Measurements from ENCODE around the gene LY6G5C. TPM values are rescaled to one million over a fixed set of nuclear protein-coding genes. Genes with fewer than 3 reads are reported as not detected.

LY6G5C gene
- total RNA-seq, 1 experiment from 2014 or later: 0.62 TPM

DNA sequence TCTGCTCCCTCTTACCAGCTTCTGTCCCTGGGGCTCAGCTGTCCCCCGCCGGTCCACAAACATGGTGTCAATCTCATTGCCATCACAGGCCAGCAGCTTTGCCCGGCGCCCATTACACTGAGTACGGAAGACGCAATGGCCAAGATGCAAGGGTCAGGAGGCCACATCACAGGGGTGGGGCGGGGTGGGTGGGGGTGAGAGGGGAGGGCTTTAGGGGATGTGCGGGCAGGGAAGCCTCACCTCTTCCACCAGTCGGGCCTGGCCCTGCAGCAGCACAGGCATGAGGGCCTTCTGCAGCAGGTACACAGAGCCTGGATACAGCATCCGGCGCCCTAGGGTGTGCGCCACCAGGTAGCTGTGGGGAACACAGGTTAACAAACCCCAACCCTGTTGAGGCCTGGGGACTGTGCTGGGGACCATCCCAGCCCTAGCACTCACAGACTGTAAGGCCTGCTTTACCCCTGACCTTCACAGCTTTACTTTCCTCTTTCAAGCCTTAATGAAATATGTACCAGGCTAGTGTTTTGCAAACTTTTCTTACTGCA, 10.8 kb upstream of the LY6G5C start:
- no peak for DNase-seq (ENCODE audit: low read depth, low spot score)
- Histone ChIP-seq H3K4me3 (ENCODE audit: low read depth in 2 of 2, low read length in 2 of 2) (no peak overlapping the region), H3K4me1 (ENCODE audit: control insufficient read depth, insufficient read depth, low read length) (no peaks in the 10 kb centered on the region), H3K9me3 (ENCODE audit: control insufficient read depth, insufficient read depth, low read depth, low read length) (no peaks in the 10 kb centered on the region), H3K27ac (ENCODE audit: low read length) (no peak overlapping the region), H3K36me3 (ENCODE audit: control insufficient read depth, insufficient read depth, low read length) (0 out of 2 replicates have a peak, but pooled peaks cover 5% of the 10 kb centered on the region), H3K27me3 (ENCODE audit: control insufficient read depth, insufficient read depth, low read length) (no peaks in the 10 kb centered on the region)
- BruUV-seq (replicated peaks): no TSS peak
- in situ Hi-C loops (cut with HindIII; ENCODE audit: low pct_unique_long_range_greater_than_20kb, low sequenced_read_pairs) (no loop called here), intact Hi-C loops (cut with micrococcal nuclease; ENCODE audit: unreplicated experiment) (no loop called here)
- TF ChIP-seq, protein P1, sequence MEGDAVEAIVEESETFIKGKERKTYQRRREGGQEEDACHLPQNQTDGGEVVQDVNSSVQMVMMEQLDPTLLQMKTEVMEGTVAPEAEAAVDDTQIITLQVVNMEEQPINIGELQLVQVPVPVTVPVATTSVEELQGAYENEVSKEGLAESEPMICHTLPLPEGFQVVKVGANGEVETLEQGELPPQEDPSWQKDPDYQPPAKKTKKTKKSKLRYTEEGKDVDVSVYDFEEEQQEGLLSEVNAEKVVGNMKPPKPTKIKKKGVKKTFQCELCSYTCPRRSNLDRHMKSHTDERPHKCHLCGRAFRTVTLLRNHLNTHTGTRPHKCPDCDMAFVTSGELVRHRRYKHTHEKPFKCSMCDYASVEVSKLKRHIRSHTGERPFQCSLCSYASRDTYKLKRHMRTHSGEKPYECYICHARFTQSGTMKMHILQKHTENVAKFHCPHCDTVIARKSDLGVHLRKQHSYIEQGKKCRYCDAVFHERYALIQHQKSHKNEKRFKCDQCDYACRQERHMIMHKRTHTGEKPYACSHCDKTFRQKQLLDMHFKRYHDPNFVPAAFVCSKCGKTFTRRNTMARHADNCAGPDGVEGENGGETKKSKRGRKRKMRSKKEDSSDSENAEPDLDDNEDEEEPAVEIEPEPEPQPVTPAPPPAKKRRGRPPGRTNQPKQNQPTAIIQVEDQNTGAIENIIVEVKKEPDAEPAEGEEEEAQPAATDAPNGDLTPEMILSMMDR (IDR thresholded peaks at IDR 0.05): no peak
- TF ChIP-seq SIN3A (IDR thresholded peaks at IDR 0.05; ENCODE audit: borderline replicate concordance, insufficient read depth, low read depth, low read length) (no peak), POLR2AphosphoS5 (IDR thresholded peaks at IDR 0.05; ENCODE audit: low read depth, low read length) (no peak), TCF7L2 (IDR thresholded peaks at IDR 0.05; ENCODE audit: low read depth, low read length) (no peak)
- TF ChIP-seq, protein P2, sequence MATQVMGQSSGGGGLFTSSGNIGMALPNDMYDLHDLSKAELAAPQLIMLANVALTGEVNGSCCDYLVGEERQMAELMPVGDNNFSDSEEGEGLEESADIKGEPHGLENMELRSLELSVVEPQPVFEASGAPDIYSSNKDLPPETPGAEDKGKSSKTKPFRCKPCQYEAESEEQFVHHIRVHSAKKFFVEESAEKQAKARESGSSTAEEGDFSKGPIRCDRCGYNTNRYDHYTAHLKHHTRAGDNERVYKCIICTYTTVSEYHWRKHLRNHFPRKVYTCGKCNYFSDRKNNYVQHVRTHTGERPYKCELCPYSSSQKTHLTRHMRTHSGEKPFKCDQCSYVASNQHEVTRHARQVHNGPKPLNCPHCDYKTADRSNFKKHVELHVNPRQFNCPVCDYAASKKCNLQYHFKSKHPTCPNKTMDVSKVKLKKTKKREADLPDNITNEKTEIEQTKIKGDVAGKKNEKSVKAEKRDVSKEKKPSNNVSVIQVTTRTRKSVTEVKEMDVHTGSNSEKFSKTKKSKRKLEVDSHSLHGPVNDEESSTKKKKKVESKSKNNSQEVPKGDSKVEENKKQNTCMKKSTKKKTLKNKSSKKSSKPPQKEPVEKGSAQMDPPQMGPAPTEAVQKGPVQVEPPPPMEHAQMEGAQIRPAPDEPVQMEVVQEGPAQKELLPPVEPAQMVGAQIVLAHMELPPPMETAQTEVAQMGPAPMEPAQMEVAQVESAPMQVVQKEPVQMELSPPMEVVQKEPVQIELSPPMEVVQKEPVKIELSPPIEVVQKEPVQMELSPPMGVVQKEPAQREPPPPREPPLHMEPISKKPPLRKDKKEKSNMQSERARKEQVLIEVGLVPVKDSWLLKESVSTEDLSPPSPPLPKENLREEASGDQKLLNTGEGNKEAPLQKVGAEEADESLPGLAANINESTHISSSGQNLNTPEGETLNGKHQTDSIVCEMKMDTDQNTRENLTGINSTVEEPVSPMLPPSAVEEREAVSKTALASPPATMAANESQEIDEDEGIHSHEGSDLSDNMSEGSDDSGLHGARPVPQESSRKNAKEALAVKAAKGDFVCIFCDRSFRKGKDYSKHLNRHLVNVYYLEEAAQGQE (IDR thresholded peaks at IDR 0.05; ENCODE audit: insufficient read depth in 1 of 2, low read depth in 2 of 2, low read length in 1 of 2): no peak
- POLR2A ChIA-PET: no interaction called here
- ATAC-seq: no peak
- CTCF ChIA-PET: interaction anchor here (0.6 kb wide), 1 partner anchor 12 kb away, joined by 3 read pairs; the partner anchor contains the start of gene ABHD16A

DNA sequence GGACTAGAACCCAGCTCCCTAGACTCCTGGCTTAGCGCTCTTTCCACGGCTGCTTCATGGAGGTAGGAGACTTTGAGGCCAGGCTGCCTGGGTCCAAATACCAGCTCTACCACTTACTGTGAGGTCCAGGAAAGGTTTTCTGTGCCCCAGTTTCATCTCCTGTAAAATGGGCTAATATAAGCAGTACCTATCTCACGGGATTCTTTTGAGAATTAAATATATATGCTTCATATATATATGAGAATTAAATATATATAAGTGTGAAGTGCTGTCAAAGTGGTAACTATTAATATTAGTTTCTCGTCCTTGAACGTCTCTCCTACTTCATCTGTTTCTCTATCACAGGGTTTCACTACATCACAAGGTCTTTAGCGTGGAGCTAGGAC, 10.2 kb upstream of the LY6G5C start:
- Histone ChIP-seq H3K9me3 (ENCODE audit: control insufficient read depth, insufficient read depth, low read depth, low read length) (no peaks in the 10 kb centered on the region), H3K27me3 (ENCODE audit: control insufficient read depth, insufficient read depth, low read length) (no peaks in the 10 kb centered on the region), H3K4me1 (ENCODE audit: control insufficient read depth, insufficient read depth, low read length) (no peaks in the 10 kb centered on the region), H3K4me3 (ENCODE audit: low read depth in 2 of 2, low read length in 2 of 2) (no peak overlapping the region), H3K27ac (ENCODE audit: low read length) (no peak overlapping the region), H3K36me3 (ENCODE audit: control insufficient read depth, insufficient read depth, low read length) (0 out of 2 replicates have a peak, but pooled peaks cover 5% of the 10 kb centered on the region)
- in situ Hi-C loops (cut with HindIII; ENCODE audit: low pct_unique_long_range_greater_than_20kb, low sequenced_read_pairs) (no loop called here), intact Hi-C loops (cut with micrococcal nuclease; ENCODE audit: unreplicated experiment) (no loop called here)
- DNase-seq (ENCODE audit: low read depth, low spot score) (no peak), ATAC-seq (no peak)
- POLR2A ChIA-PET: no interaction called here
- no TSS peak for BruUV-seq (replicated peaks)
- CTCF ChIA-PET: no interaction called here
- TF ChIP-seq POLR2AphosphoS5 (IDR thresholded peaks at IDR 0.05; ENCODE audit: low read depth, low read length) (no peak), TCF7L2 (IDR thresholded peaks at IDR 0.05; ENCODE audit: low read depth, low read length) (no peak), SIN3A (IDR thresholded peaks at IDR 0.05; ENCODE audit: borderline replicate concordance, insufficient read depth, low read depth, low read length) (no peak)
- TF ChIP-seq, protein P1 (IDR thresholded peaks at IDR 0.05): no peak
- TF ChIP-seq, protein P2 (IDR thresholded peaks at IDR 0.05; ENCODE audit: insufficient read depth in 1 of 2, low read depth in 2 of 2, low read length in 1 of 2): no peak

Data from Panc1 (cell line).